ENCODE data around the gene CELF3.

Gene CELF3

DNA sequence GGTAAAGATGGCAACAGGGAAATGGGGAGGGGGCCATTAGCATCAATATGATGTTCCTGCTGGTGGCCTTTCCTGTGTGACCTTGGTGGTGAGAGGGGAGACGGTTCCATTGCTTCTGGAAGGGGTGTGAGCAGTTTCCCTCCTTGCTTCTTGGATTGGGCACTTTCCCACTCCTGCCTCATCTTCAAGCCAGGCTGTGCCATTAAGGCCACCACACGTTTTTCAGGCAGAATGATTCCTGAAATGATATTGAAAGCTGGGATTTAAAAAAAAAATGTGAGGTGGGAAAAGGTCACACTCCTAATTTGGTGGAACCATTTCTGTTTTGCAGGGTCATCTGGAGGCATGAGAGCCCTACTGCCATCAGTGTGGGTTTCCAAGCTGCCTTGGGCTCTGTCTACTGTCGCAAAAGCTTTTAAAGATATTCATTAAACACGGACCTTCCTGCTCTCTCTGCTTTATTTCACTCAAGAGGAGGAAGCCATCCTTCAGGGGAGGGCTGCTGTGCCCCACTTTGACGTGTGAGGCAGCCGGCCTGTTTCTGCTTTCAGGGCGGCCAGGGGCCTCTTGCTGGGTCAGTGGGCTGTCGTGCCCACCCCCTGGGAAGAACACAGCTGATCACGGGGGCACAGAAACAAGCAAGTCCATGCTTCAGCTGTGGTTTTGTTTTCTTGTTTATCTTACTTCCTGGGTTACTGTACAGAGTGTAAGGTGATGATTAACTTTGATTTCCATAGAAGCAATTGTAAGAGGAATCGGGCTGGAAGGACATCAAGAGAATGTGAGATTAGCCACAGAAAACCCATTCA is 12.8 kb upstream of the CELF3 start:
- TF ChIP-seq, protein P1, sequence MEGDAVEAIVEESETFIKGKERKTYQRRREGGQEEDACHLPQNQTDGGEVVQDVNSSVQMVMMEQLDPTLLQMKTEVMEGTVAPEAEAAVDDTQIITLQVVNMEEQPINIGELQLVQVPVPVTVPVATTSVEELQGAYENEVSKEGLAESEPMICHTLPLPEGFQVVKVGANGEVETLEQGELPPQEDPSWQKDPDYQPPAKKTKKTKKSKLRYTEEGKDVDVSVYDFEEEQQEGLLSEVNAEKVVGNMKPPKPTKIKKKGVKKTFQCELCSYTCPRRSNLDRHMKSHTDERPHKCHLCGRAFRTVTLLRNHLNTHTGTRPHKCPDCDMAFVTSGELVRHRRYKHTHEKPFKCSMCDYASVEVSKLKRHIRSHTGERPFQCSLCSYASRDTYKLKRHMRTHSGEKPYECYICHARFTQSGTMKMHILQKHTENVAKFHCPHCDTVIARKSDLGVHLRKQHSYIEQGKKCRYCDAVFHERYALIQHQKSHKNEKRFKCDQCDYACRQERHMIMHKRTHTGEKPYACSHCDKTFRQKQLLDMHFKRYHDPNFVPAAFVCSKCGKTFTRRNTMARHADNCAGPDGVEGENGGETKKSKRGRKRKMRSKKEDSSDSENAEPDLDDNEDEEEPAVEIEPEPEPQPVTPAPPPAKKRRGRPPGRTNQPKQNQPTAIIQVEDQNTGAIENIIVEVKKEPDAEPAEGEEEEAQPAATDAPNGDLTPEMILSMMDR (IDR thresholded peaks at IDR 0.05; ENCODE audit: low read depth, low read length, missing control alignments), result no peak
- DNase-seq (ENCODE audit: low read depth), result no peak
- H3K4me3 ChIP-seq (ENCODE audit: low read depth, low read length), result no peak overlapping the region

DNA sequence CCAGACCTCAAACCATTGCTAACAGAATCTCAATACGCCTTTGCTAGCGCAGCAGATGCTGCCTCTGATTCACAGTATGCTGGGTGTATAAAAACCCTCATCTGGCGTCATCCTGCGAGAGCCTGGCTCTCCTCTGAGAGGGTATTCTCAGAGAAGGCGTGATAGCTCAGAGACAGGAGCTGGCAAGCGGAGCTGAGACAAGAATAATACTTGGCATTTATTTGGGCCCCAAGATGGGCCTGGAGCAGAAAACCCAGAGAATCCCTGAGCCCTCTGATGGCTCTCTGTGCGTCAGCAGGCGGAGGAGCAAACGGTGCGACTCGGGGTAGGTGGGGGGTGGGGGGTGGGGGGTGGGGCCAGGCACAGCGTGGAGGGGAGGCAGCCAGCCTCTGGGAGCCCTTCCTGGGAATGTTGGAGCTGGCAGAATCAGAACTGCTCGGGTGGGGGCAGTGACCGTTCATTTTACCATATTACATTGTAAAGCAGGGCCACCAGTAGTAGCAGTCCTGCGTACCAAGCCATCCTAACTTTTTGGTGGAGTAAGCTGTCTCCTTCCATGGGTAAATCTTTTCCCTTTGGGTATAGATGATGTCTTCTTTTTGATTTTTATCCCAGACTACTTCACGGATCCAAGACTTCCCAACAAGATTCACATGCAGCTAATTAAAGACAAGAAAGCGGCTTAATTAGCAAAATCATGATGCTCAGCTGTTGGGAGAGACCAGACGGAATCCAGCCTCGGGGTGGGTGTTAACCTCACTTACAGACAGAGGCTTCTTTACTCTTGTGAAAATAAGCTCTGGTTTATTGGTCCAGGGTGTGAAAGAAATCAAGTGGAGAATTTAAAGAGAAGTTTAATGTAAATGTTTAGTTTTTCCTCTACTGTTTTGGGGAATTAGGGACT is 11.8 kb upstream of the CELF3 start:
- no peak for DNase-seq (ENCODE audit: low read depth)
- no peak overlapping the region for H3K4me3 ChIP-seq (ENCODE audit: low read depth, low read length)
- TF ChIP-seq, protein P1 (IDR thresholded peaks at IDR 0.05; ENCODE audit: low read depth, low read length, missing control alignments), result no peak

DNA sequence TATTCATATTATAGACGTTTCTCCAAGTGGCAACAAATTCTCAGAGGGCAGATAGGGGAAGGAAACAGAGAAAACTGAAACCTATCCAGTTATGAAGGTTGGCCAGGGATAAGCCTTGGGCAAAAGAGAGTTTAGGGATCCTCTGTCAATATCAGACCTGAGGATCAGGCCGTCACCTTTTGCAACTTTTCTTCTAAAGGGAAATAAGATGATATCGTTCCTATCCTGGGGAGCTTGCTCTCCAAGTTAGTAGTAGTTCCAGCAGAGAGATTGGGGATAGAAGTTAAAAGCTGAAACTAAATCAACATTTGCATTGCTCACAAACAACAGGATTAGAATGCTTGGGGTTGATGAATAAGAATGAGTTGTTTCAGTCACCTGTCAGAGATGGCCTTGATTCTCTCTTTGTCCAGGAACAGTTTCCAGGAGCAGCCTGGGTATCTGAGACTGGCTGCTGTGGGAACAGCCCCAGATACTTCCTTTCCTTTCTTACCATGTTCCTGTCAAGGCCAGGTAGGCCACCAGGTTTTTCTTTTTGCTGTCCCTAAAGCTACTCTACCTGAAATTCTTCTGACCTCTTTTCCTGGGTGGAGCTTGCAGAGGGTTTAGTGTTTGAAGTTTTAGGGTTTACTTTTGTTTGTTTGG is 7.2 kb upstream of the CELF3 start:
- TF ChIP-seq, protein P1 (IDR thresholded peaks at IDR 0.05; ENCODE audit: low read depth, low read length, missing control alignments), result no peak
- H3K4me3 ChIP-seq (ENCODE audit: low read depth, low read length), result no peak overlapping the region
- DNase-seq (ENCODE audit: low read depth), result no peak

GRCh38 chr1:151721788-151722510 is 5.3 kb upstream of the CELF3 start:
- H3K4me3 ChIP-seq (ENCODE audit: low read depth, low read length), result peak overlapping the region; percentile 51
- DNase-seq (ENCODE audit: low read depth), result no peak
- TF ChIP-seq, protein P1 (IDR thresholded peaks at IDR 0.05; ENCODE audit: low read depth, low read length, missing control alignments), result no peak

DNA sequence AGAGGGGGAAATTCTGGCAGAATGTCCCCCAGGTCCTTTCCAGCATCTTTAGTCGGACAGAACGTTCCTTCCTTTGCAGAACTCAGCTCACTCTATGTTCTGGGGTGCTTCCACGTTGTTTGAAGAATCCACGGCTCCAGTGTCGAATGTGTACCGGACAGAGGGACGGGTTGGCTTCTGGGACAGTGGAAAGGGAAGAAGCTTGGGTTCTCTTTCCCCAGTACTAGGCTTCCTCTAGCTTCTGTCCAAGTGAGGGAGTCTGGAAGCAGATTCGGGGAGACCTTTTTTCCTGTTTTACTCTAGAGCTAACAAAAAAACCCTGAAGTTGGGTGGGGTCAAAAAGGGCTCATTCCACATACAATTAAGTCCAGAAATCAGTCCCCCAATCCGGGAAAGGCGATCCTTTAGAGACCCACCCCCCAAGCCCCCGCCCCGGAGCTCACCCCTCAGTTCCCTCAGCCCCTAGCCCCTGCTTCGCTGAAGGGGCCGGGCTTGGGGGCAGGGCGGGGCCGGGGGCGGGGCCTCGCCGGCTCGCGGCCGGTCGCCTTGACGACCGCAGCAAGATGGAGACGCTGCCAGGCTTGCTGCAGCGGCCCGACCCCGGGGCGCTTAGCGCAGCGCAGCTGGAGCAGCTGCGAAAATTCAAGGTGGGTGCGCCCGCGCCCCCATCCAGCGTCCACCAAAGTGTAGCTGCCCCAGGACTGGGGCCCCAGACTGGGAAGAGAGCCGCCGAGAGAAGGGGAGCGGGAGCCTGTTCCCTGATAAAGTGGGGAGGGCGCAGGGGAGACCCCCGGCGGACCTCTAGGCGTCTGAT is 4.6 kb upstream of the CELF3 start, which contains the start of gene RIIAD1:
TSS of gene RIIAD1 (plus strand) at position 549 of the 814 bp plus-strand sequence. CDS start at position 564, 15 bp downstream.
- DNase-seq (ENCODE audit: low read depth), result peak; percentile 3
- peak within 1 kb of the TSS; percentile 56 for H3K4me3 ChIP-seq (ENCODE audit: low read depth, low read length)
- TF ChIP-seq, protein P1 (IDR thresholded peaks at IDR 0.05; ENCODE audit: low read depth, low read length, missing control alignments), result no peak
